GM12864 (cell line): Measurements from ENCODE around the gene KCNK3.

Source experiments
- DNase-seq: peaks from one replicate; pipeline ENCODE4 v3.0.0-alpha.2; 2011; ENCODE audit warnings: low read depth
- H3K4me3 ChIP-seq: 2 replicates; pipeline ENCODE4 v1.5.1; 2011; ENCODE audit warnings: mild to moderate bottlenecking, low read depth, low read length, control low read depth
- TF ChIP-seq, protein P1 (sequence below): IDR thresholded peaks from 2 replicates; pipeline ENCODE4 v1.5.1; 2011; ENCODE audit warnings: low read depth, mild to moderate bottlenecking, moderate library complexity, low read length, control low read depth, inconsistent platforms; ENCODE audit errors: missing control alignments

The KCNK3 gene

DNA sequence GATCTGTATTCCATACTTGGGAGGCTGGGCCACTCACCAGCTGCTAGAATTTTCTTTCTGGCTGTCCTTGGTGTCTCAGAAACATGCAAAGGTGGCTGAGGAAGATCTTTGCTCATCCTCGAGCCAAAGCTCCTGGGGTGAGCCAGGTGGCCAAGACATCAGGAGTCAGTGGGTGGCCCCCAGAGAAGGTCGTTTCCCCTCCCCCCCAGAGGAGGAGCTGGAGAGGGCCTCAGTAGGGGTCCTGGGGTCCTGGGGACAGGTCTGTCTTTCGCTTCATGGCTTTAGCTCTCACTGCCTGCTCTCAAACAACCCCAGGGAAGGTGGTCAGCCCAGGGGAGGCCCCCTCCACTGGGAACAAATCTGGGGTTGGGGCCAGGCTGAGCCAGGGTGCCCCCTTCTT lies 13.6 kb downstream of the KCNK3 start:
- H3K4me3 ChIP-seq, result no peak overlapping the region
- no peak for DNase-seq
- TF ChIP-seq, protein P1, sequence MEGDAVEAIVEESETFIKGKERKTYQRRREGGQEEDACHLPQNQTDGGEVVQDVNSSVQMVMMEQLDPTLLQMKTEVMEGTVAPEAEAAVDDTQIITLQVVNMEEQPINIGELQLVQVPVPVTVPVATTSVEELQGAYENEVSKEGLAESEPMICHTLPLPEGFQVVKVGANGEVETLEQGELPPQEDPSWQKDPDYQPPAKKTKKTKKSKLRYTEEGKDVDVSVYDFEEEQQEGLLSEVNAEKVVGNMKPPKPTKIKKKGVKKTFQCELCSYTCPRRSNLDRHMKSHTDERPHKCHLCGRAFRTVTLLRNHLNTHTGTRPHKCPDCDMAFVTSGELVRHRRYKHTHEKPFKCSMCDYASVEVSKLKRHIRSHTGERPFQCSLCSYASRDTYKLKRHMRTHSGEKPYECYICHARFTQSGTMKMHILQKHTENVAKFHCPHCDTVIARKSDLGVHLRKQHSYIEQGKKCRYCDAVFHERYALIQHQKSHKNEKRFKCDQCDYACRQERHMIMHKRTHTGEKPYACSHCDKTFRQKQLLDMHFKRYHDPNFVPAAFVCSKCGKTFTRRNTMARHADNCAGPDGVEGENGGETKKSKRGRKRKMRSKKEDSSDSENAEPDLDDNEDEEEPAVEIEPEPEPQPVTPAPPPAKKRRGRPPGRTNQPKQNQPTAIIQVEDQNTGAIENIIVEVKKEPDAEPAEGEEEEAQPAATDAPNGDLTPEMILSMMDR, result no peak

DNA sequence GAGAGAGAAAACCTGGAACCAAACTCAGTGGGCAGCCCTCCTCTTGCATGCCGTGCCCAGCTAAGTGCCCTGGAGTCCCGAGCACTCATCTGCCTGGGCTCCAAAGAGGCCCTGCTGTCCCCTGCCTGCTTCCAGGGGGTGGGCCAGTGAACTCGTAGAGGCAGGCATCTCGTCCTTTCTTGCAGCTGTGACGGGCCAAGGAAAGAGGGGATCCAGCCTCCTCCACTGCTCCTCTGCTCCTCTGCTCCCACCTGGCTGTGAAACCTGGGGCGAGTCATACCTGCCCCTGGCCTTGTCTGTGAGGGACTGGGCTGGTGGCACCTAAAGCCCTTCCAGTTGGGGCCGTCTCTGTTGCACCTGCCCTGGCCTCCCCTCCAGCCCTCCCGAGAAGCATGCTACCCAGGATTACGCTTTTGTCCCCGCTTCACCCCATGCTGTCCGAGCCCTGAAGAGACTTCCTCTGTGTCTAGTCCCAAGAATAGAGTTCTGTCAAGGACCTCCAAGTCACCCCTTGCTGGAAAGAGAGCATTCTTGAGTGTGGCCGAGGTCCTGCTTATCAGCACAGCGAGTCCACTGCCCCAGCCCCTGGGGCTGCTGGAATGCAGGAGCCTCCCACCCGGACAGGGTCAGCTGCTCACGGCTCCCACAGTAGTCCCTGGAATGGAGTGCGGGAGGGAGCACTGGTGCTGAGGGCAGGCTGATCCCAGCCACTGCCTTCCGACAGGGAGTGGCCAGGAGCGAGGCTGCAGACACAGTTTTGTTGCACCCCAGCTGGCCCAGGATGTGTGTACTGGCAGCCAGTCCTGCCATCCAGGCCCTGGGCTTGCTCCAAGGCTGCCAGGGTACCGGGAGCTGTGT lies 14.3 kb downstream of the KCNK3 start:
- DNase-seq, result no peak
- TF ChIP-seq, protein P1, result no peak
- H3K4me3 ChIP-seq, result no peak overlapping the region

DNA sequence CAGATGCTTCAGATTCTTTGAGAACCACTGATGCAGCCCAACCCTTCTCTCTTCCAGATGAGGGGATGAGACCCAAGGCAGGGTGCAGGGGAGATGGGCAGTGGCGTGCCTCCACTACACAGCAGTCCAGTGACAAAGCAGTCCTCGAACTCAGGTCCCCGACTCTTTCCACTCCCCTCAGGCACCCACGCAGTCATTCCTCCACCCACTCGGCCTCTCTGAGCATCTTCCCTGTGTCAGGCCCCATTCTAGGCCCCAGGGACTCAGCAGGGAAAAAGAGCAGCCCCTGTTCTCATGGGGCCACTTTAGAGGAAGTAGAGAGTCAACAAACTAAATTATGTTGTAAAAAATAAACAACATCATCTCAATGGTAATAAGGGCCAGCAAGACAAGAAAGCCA lies 15.2 kb downstream of the KCNK3 start:
- TF ChIP-seq, protein P1, result no peak
- no peak for DNase-seq
- no peak overlapping the region for H3K4me3 ChIP-seq

DNA sequence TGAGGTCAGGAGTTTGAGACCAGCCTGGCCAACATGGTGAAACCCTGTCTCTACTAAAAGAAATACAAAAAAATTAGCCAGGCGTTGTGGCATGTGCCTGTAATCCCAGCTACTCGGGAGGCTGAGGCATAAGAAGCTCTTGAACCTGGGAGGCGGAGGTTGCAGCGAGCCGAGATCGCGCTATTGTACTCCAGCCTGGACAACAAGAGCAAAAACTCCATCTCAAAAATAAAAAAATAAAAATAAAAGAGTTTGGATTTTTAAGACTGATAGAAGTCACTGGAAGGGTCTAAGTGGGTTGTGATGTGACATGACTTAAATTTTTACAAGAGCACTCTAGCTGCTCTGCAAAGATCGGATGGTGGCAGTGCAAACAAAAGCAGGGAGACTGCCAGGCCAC lies 15.9 kb downstream of the KCNK3 start:
- TF ChIP-seq, protein P1, result no peak
- DNase-seq, result no peak

DNA sequence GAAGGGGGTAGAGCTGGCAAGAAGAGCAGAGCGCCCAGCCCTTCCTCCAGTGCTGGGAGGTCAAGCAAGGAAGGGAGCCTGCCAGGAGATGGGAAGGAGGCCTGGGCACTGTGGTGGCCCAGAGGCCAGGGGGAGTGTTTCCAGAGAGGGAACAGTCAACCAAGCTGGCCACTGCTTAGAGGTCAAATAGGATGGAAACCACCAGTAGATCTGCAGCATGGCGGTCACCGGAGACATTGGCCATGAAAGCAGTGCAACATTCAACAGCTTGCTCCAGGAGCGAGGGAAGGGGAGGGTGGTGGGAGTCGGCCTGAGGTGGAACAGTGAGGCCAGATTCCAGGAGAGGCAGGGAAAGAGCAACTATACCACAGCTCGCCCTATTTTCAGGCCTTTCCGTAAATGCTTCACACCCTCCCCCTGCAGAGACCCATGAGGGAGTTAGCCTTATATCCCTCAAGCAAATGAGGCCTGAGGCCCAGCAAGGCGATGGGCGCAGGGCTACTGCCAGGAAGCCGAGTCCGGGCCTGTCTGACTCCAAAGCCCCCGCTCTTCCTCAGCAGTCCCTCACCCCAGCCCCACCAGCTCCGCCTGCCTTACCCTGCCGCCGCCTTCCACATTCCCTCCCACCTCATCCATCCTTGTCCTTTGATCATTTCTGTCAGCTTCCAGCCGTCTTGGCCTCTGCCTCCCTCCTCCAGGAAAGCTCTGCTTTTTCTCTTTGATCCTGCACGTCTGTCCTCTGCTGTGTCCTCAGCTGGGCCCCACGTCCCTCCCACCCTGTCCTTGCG lies 17.0 kb downstream of the KCNK3 start:
- DNase-seq, result no peak
- TF ChIP-seq, protein P1, result no peak
- no peak overlapping the region for H3K4me3 ChIP-seq

More for the DNA sequence above, 15.9 kb downstream of the KCNK3 start:
- no peak overlapping the region for H3K4me3 ChIP-seq

DNA sequence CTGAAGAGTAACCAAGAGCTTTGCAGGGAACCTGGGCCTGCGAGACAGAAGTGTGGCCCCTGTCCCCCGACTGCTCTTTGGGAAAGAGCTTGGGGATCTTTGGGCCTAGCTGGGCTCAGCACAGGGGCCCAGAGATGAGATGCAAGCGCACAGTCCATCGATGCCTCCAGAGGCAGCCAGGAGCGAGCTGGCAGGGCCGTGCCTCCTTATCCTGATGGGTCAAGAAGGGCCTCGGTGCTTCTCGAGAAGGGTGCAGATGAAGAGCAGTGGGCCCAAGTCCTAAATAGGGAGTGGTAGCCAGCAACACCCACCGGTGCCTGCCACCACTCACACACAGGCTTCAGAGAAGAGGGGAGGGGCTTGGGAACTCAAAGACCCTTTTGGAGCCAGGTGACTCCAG lies 17.6 kb downstream of the KCNK3 start:
- DNase-seq, result no peak
- TF ChIP-seq, protein P1, result no peak

More for the DNA sequence above, 17.6 kb downstream of the KCNK3 start:
- no peak overlapping the region for H3K4me3 ChIP-seq
